ENCODE measurements around the gene DSP. TPM values are rescaled to one million over a fixed set of nuclear protein-coding genes. Genes with fewer than 3 reads are reported as not detected.

The DSP gene
- total and polyA plus RNA-seq, 2 of the 13 experiments (the other 11 are each of a cell fraction or from before 2014, with no cell fraction given): 89.8 to 117 TPM

DNA sequence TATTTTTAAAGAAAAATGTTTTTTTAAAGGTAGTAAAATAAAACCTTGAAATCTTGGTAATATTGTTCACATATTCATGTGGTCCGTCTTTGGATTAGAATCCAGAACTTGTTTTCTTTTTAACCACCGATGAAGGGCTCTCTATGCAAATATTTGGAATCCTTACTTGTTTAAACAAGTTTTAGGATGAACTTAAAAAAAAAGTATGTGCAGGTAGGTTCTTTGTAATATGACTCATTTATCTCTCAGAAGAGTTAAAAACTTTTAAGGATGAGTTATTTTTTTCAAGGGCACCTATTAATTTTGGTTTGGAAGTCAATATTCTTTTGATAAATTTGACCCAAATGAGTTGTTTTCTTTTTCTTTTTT, 8.9 kb downstream of the DSP start (continued):
- TF ChIP-seq MXI1 (IDR thresholded peaks at IDR 0.05; ENCODE audit: borderline replicate concordance, low read depth, low read length): no peak
- TF ChIP-seq FOSL2 (CRISPR knock-in tag; IDR thresholded peaks at IDR 0.05): no peak
- no peak for TF ChIP-seq HIVEP1 (CRISPR knock-in tag; IDR thresholded peaks at IDR 0.05)
- peak; percentile 30; the same call in 1 of the 2 replicates for TF ChIP-seq ONECUT2 (CRISPR knock-in tag; IDR thresholded peaks at IDR 0.05)
- TF ChIP-seq ZEB1 (IDR thresholded peaks at IDR 0.05; ENCODE audit: insufficient replicate concordance, low read depth): peak; percentile 93
- peak; percentile 34; the same call in 1 of the 2 replicates for TF ChIP-seq ERF (CRISPR knock-in tag; IDR thresholded peaks at IDR 0.05)
- no peak for TF ChIP-seq ZNF414 (CRISPR knock-in tag; IDR thresholded peaks at IDR 0.05)
- TF ChIP-seq ARID2 (CRISPR knock-in tag; IDR thresholded peaks at IDR 0.05; ENCODE audit: borderline replicate concordance): no peak
- TF ChIP-seq ZNF652 (CRISPR knock-in tag; IDR thresholded peaks at IDR 0.05; ENCODE audit: borderline replicate concordance, low read depth): peak; percentile 83; the same call in 1 of the 2 replicates
- 0 out of 2 replicates have a peak, but pooled peaks have one; percentile 52 for TF ChIP-seq MED1 (CRISPR knock-in tag; IDR thresholded peaks at IDR 0.05)
- TF ChIP-seq EP300 (IDR thresholded peaks at IDR 0.05; ENCODE audit: low read depth in 2 of 2, low read length in 2 of 2): peak in 1 of 2 experiments; percentile 89; a peak in 2 of 4 replicates
- no peak for TF ChIP-seq EP300 (CRISPR knock-in tag; IDR thresholded peaks at IDR 0.05; ENCODE audit: borderline replicate concordance)
- TF ChIP-seq, protein P1, sequence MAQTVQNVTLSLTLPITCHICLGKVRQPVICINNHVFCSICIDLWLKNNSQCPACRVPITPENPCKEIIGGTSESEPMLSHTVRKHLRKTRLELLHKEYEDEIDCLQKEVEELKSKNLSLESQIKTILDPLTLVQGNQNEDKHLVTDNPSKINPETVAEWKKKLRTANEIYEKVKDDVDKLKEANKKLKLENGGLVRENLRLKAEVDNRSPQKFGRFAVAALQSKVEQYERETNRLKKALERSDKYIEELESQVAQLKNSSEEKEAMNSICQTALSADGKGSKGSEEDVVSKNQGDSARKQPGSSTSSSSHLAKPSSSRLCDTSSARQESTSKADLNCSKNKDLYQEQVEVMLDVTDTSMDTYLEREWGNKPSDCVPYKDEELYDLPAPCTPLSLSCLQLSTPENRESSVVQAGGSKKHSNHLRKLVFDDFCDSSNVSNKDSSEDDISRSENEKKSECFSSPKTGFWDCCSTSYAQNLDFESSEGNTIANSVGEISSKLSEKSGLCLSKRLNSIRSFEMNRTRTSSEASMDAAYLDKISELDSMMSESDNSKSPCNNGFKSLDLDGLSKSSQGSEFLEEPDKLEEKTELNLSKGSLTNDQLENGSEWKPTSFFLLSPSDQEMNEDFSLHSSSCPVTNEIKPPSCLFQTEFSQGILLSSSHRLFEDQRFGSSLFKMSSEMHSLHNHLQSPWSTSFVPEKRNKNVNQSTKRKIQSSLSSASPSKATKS (CRISPR knock-in tag; IDR thresholded peaks at IDR 0.05): no peak
- no peak for TF ChIP-seq ATRX (CRISPR knock-in tag; IDR thresholded peaks at IDR 0.05; ENCODE audit: borderline replicate concordance)
- peak; percentile 77 for TF ChIP-seq BCL6 (CRISPR knock-in tag; IDR thresholded peaks at IDR 0.05)
- peak; percentile 54 for TF ChIP-seq RARA (CRISPR knock-in tag; IDR thresholded peaks at IDR 0.05)
- no peak for TF ChIP-seq ZNF780A (CRISPR knock-in tag; IDR thresholded peaks at IDR 0.05)
- no peak for TF ChIP-seq ZNF644 (CRISPR knock-in tag; IDR thresholded peaks at IDR 0.05; ENCODE audit: low read depth)
- peak; percentile 83; the same call in 1 of the 2 replicates for TF ChIP-seq NFIC (IDR thresholded peaks at IDR 0.05; ENCODE audit: low read length)
- TF ChIP-seq, protein P2, sequence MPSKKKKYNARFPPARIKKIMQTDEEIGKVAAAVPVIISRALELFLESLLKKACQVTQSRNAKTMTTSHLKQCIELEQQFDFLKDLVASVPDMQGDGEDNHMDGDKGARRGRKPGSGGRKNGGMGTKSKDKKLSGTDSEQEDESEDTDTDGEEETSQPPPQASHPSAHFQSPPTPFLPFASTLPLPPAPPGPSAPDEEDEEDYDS (CRISPR knock-in tag; IDR thresholded peaks at IDR 0.05): peak; percentile 29; the same call in 1 of the 2 replicates
- 0 out of 2 replicates have a peak, but pooled peaks have one; percentile 18 for TF ChIP-seq HDAC2 (CRISPR knock-in tag; IDR thresholded peaks at IDR 0.05)
- no peak for TF ChIP-seq SRSF1 (optimal IDR thresholded peaks at IDR 0.05; ENCODE audit: low read depth, low read length)
- TF ChIP-seq IKZF1 (IDR thresholded peaks at IDR 0.05): no peak
- TF ChIP-seq, protein P3, sequence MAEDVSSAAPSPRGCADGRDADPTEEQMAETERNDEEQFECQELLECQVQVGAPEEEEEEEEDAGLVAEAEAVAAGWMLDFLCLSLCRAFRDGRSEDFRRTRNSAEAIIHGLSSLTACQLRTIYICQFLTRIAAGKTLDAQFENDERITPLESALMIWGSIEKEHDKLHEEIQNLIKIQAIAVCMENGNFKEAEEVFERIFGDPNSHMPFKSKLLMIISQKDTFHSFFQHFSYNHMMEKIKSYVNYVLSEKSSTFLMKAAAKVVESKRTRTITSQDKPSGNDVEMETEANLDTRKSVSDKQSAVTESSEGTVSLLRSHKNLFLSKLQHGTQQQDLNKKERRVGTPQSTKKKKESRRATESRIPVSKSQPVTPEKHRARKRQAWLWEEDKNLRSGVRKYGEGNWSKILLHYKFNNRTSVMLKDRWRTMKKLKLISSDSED (CRISPR knock-in tag; IDR thresholded peaks at IDR 0.05): no peak
- TF ChIP-seq ZNF274 (CRISPR knock-in tag; IDR thresholded peaks at IDR 0.05): no peak
- TF ChIP-seq SMARCC2 (IDR thresholded peaks at IDR 0.05): no peak
- TF ChIP-seq ETV5 (CRISPR knock-in tag; IDR thresholded peaks at IDR 0.05; ENCODE audit: borderline replicate concordance): no peak
- peak; percentile 49; the same call in 1 of the 2 replicates for TF ChIP-seq FOXA1 (IDR thresholded peaks at IDR 0.05)
- TF ChIP-seq FOXA1 (CRISPR knock-in tag; IDR thresholded peaks at IDR 0.05): peak; percentile 60; the same call in 1 of the 2 replicates
- no peak for TF ChIP-seq ZFX (CRISPR knock-in tag; IDR thresholded peaks at IDR 0.05; ENCODE audit: low read depth)
